Fibroblast of lung (primary cell): ENCODE measurements around the gene SCML2.

ENCODE experiments used
- CTCF ChIP-seq, 2 donors: IDR thresholded peaks in 1 of 2; conservative IDR thresholded peaks in 1 of 2; 1 replicate in 1 of 2; 2 replicates in 1 of 2; pipeline ENCODE4 v1.5.1; 2011 to 2012; ENCODE audit warnings: low read length in 2 of 2, control low read depth in 1 of 2, inconsistent platforms in 1 of 2, low read depth in 1 of 2, mild to moderate bottlenecking in 1 of 2
- EZH2 ChIP-seq: IDR thresholded peaks from 2 replicates; pipeline ENCODE4 v1.5.1; 2012; ENCODE audit warnings: low read length, control low read depth, mild to moderate bottlenecking; ENCODE audit errors: missing control alignments

GRCh38 chrX:18389966-18390365 lies 35.5 kb upstream of the SCML2 start:
- TF ChIP-seq CTCF (conservative IDR thresholded peaks at IDR 0.05 in 1 of 2, IDR thresholded peaks at IDR 0.05 in 1 of 2; ENCODE audit: low read depth in 1 of 2, low read length in 2 of 2) (no peak), EZH2 (no peak)
